Measurements from ENCODE around the gene ERC2. TPM values are rescaled to one million over a fixed set of nuclear protein-coding genes. Genes with fewer than 3 reads are reported as not detected.

ERC2 gene
- total RNA-seq, 4 donors from 2014 or later, result 5.3 to 8.8 (median 7.8) TPM

- Histone ChIP-seq H3K4me1 (peaks cover 39 to 48% of the 10 kb centered on the region in 2 donors), H3K27me3 (no peaks in the 10 kb centered on the region), H3K4me3 (replicated peaks in 1 of 3) (no peak overlapping the region), H3K9me3 (no peaks in the 10 kb centered on the region), H3K27ac (peak overlapping the region in 1 of 3 donors; percentile 76), H3K36me3 (no peaks in the 10 kb centered on the region)
- intact Hi-C loops (cut with DNase I), result no loop called here
- no peak for DNase-seq
- 74 to 89% methylated on average over 2 of the region's 2 CpGs for WGBS, 2 donors
- TF ChIP-seq POLR2A (IDR thresholded peaks at IDR 0.05), result no peak
- TF ChIP-seq CTCF (IDR thresholded peaks at IDR 0.05), result no peak
These were observed 609.0 kb downstream of the ERC2 start for GRCh38 chr3:55859305-55859704.

- H3K4me3 ChIP-seq (replicated peaks in 1 of 3), result no peak overlapping the region
- no peaks in the 10 kb centered on the region for H3K9me3 ChIP-seq
- no peak for TF ChIP-seq POLR2A (IDR thresholded peaks at IDR 0.05)
- no peak for TF ChIP-seq CTCF (IDR thresholded peaks at IDR 0.05)
- H3K36me3 ChIP-seq, result no peaks in the 10 kb centered on the region
- intact Hi-C loops (cut with DNase I), result no loop called here
- peaks cover 39 to 46% of the 10 kb centered on the region in 2 donors for H3K4me1 ChIP-seq
- 96 to 98% methylated on average over 4 of the region's 4 CpGs for WGBS, 2 donors
- peak overlapping the region in 1 of 3 donors; percentile 1 for H3K27ac ChIP-seq
- no peak for DNase-seq
- no peaks in the 10 kb centered on the region for H3K27me3 ChIP-seq
These were observed 609.5 kb downstream of the ERC2 start for GRCh38 chr3:55858727-55859126.

- intact Hi-C loops (cut with DNase I), result no loop called here
- H3K4me1 ChIP-seq, result peaks cover 39 to 45% of the 10 kb centered on the region in 2 donors
- no peaks in the 10 kb centered on the region for H3K27me3 ChIP-seq
- WGBS, 2 donors, result 14 to 27% methylated on average over 1 of the region's 1 CpG
- no peak overlapping the region for H3K27ac ChIP-seq
- TF ChIP-seq POLR2A (IDR thresholded peaks at IDR 0.05) (no peak), CTCF (IDR thresholded peaks at IDR 0.05) (no peak)
- no peak for DNase-seq
- H3K4me3 ChIP-seq (replicated peaks in 1 of 3), result no peak overlapping the region
- no peaks in the 10 kb centered on the region for H3K36me3 ChIP-seq
- H3K9me3 ChIP-seq, result no peaks in the 10 kb centered on the region
These were observed 610.0 kb downstream of the ERC2 start for GRCh38 chr3:55858302-55858701.

- DNase-seq, result no peak
- H3K36me3 ChIP-seq, result no peaks in the 10 kb centered on the region
- no peak overlapping the region for H3K4me3 ChIP-seq (replicated peaks in 1 of 3)
- H3K27me3 ChIP-seq, result no peaks in the 10 kb centered on the region
- H3K4me1 ChIP-seq, result peaks cover 35 to 43% of the 10 kb centered on the region in 2 donors
- H3K27ac ChIP-seq, result no peak overlapping the region
- no peak for TF ChIP-seq POLR2A (IDR thresholded peaks at IDR 0.05)
- TF ChIP-seq CTCF (IDR thresholded peaks at IDR 0.05), result no peak
- intact Hi-C loops (cut with DNase I), result no loop called here
- 39 to 44% methylated on average over 2 of the region's 2 CpGs for WGBS, 2 donors
- H3K9me3 ChIP-seq, result no peaks in the 10 kb centered on the region
These were observed 610.6 kb downstream of the ERC2 start for GRCh38 chr3:55857633-55858032.

- WGBS, 2 donors, result 74 to 86% methylated on average over 2 of the region's 2 CpGs
- Histone ChIP-seq H3K27me3 (no peaks in the 10 kb centered on the region), H3K27ac (no peak overlapping the region), H3K9me3 (no peaks in the 10 kb centered on the region), H3K4me1 (peaks cover 19 to 21% of the 10 kb centered on the region in 2 donors), H3K36me3 (no peaks in the 10 kb centered on the region), H3K4me3 (replicated peaks in 1 of 3) (no peak overlapping the region)
- intact Hi-C loops (cut with DNase I), result no loop called here
- no peak for DNase-seq
- TF ChIP-seq CTCF (IDR thresholded peaks at IDR 0.05) (no peak), POLR2A (IDR thresholded peaks at IDR 0.05) (no peak)
These were observed 613.0 kb downstream of the ERC2 start for GRCh38 chr3:55855311-55855710.
